ENCODE results near the gene CLEC16A. TPM values are rescaled to one million over a fixed set of nuclear protein-coding genes. Genes with fewer than 3 reads are reported as not detected.
A peak's percentile ranks its signal among the peaks of the same experiment; 100 is the strongest.

The CLEC16A gene
- total RNA-seq, 4 donors from 2014 or later, result 7.6 to 65.6 (median 28.0) TPM

- Histone ChIP-seq H3K27me3 (no peaks in the 10 kb centered on the region), H3K4me1 (peaks cover 0 to 17% of the 10 kb centered on the region in 2 donors), H3K27ac (no peak overlapping the region), H3K4me3 (no peak overlapping the region), H3K36me3 (no peaks in the 10 kb centered on the region), H3K9me3 (no peaks in the 10 kb centered on the region)
- intact Hi-C loops (cut with DNase I; ENCODE audit: low total_unique reads), result no loop called here
- DNase-seq, result no peak
- TF ChIP-seq POLR2A (IDR thresholded peaks at IDR 0.05), result no peak
- TF ChIP-seq, protein P1, sequence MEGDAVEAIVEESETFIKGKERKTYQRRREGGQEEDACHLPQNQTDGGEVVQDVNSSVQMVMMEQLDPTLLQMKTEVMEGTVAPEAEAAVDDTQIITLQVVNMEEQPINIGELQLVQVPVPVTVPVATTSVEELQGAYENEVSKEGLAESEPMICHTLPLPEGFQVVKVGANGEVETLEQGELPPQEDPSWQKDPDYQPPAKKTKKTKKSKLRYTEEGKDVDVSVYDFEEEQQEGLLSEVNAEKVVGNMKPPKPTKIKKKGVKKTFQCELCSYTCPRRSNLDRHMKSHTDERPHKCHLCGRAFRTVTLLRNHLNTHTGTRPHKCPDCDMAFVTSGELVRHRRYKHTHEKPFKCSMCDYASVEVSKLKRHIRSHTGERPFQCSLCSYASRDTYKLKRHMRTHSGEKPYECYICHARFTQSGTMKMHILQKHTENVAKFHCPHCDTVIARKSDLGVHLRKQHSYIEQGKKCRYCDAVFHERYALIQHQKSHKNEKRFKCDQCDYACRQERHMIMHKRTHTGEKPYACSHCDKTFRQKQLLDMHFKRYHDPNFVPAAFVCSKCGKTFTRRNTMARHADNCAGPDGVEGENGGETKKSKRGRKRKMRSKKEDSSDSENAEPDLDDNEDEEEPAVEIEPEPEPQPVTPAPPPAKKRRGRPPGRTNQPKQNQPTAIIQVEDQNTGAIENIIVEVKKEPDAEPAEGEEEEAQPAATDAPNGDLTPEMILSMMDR (IDR thresholded peaks at IDR 0.05), result no peak
Observed at GRCh38 chr16:11158018-11158417, 213.7 kb downstream of the CLEC16A start.

DNA sequence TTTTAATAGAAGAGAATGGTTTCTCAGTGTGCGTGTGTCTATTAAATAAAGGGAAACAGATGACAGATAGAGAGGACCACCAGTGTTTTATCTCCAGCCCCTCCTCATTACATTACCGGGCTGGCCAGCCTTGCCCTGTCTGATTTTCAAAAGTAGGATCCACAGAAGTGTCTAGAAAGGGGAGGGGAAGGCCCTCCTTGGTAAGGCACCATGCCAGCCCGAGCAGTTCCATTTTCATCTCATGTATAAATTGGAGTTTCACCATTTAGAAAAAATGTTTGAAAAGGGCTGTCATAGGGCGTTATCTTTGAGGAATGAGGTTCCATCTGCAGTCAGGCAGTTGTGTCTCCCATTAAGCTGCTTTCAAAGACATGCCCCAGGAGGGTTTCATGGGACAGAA, 214.9 kb downstream of the CLEC16A start:
- Histone ChIP-seq H3K36me3 (no peaks in the 10 kb centered on the region), H3K4me3 (no peak overlapping the region), H3K27ac (no peak overlapping the region), H3K27me3 (no peaks in the 10 kb centered on the region), H3K9me3 (no peaks in the 10 kb centered on the region), H3K4me1 (peaks cover 0 to 17% of the 10 kb centered on the region in 2 donors)
- intact Hi-C loops (cut with DNase I; ENCODE audit: low total_unique reads), result no loop called here
- DNase-seq, result no peak
- TF ChIP-seq POLR2A (IDR thresholded peaks at IDR 0.05), result no peak
- TF ChIP-seq, protein P1 (IDR thresholded peaks at IDR 0.05), result no peak

DNA sequence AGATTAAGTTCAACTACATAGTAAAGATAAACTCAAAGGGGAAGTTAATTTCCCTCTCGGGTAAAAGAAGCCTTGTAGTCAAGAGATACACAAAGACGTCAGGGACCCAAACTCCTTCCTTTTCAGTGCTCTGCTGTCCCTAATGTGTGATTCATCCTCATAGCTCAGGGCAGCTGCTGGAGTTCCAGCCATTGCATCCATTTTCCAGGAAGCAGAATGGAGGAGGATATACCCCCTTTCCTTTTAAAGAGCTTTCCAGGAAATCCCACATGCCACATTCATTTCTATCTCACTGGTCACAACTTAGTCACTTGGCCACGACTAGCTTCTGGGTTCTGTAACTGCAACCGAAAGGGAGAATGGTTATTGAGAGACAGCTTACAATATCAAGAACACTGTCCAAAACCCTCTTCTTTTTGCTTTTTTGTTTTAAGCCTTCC, 216.3 kb downstream of the CLEC16A start:
- H3K4me1 ChIP-seq, result peaks cover 0 to 17% of the 10 kb centered on the region in 2 donors
- intact Hi-C loops (cut with DNase I; ENCODE audit: low total_unique reads), result no loop called here

DNA sequence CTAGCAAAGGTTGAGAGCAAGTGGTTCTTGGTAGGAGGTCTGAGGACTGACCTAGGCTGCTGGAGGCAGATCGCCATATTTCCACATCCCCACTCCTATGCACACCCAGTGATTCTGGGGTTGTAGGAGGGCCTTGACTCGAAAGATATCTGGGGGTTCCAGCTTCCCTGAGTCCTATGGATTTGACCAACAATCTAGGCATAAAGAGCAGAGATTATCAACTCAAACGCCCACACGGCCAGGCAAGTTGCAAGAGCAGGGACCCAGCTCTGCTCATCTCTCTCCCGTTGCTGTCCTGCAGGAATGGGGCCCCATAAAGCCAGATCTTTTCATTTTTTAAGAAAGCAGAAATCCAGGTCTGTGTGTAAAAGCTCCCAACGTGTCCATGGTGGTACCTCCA, 217.1 kb downstream of the CLEC16A start:
- Histone ChIP-seq H3K9me3 (no peaks in the 10 kb centered on the region), H3K36me3 (no peaks in the 10 kb centered on the region), H3K27ac (peak overlapping the region; percentile 76 to 81), H3K4me1 (peaks cover 0 to 17% of the 10 kb centered on the region in 2 donors), H3K27me3 (no peaks in the 10 kb centered on the region), H3K4me3 (no peak overlapping the region)
- no peak for DNase-seq
- no peak for TF ChIP-seq POLR2A (IDR thresholded peaks at IDR 0.05)
- intact Hi-C loops (cut with DNase I; ENCODE audit: low total_unique reads), result no loop called here

More for the DNA sequence above, 216.3 kb downstream of the CLEC16A start:
- Histone ChIP-seq H3K4me3 (no peak overlapping the region), H3K36me3 (no peaks in the 10 kb centered on the region), H3K9me3 (no peaks in the 10 kb centered on the region), H3K27me3 (no peaks in the 10 kb centered on the region), H3K27ac (peak overlapping the region; percentile 76 to 81)
- TF ChIP-seq, protein P1 (IDR thresholded peaks at IDR 0.05), result no peak
- TF ChIP-seq POLR2A (IDR thresholded peaks at IDR 0.05), result no peak
- DNase-seq, result no peak

DNA sequence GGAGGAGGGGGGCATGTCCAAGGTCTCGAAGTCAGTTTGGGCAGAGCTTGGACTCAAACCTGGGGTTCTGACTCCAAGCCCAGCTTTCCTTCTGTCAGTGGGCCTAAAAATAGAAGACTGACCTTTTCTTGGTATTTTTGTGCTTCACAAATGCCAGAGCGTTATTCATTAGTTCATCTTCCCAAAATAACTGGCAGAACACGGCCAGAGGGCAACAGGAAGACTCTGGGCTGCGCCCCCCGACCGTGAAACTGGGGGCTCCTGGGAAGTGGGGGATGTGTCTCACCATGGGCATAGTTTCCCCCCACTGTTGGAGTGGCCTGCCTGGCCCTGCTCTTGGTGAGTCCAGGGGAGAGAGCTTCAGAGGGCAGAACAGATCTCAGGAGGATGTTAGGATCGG, 217.6 kb downstream of the CLEC16A start:
- Histone ChIP-seq H3K36me3 (no peaks in the 10 kb centered on the region), H3K4me3 (no peak overlapping the region), H3K27me3 (no peaks in the 10 kb centered on the region), H3K27ac (peak overlapping the region; percentile 76 to 81), H3K4me1 (peaks cover 0 to 17% of the 10 kb centered on the region in 2 donors), H3K9me3 (no peaks in the 10 kb centered on the region)
- peak in 1 of 2 donors; percentile 40 for DNase-seq
- no peak for TF ChIP-seq POLR2A (IDR thresholded peaks at IDR 0.05)
- TF ChIP-seq, protein P1 (IDR thresholded peaks at IDR 0.05), result no peak
- intact Hi-C loops (cut with DNase I; ENCODE audit: low total_unique reads), result no loop called here
